ENCODE data around the gene GABBR2. TPM values are rescaled to one million over a fixed set of nuclear protein-coding genes. Genes with fewer than 3 reads are reported as not detected.

GABBR2 gene
- total RNA-seq, 1 experiment from 2014 or later: 0.76 TPM

DNA sequence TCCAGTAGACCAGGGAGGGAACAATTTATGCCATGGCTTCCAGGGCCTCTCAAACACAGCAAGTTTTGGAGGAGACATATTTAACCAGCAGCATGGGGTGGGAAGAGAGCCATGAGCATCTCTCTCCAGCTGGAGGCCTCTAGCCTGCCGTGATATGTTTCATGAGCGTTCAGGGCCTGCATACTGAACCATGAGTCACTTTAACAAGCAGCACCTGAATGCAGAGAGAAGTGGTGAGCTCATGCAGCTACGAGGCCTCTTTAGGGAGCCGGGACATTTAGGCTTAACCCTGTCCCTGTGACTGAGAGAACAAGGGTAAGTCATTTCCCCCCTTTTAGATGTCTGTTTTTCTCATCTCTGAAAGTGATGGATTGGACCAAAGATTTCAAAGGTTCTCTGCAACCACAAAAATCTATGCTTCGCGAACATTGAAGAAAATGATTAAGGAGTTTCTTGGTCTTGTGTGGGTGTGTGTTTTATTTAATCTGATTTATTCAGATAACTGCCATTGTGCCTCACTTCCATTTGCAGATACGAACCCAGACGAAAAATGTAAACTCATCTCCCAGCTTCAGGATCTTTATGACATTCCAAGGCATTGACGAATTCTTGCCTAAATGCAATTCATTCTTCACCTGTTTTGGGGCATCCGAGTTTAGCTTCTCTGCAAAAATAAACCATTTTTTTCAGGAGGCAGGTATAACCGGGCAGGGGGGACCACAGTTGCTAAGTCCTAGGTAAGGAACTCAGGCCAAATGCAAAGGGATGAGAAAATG is 157.0 kb downstream of the GABBR2 start:
- POLR2A ChIA-PET (ENCODE audit: unreplicated experiment): interaction anchor here (0.6 kb wide), 1 partner anchor 248 kb away, joined by 5 read pairs; no protein-coding TSS in a partner anchor
- TF ChIP-seq, protein P1, sequence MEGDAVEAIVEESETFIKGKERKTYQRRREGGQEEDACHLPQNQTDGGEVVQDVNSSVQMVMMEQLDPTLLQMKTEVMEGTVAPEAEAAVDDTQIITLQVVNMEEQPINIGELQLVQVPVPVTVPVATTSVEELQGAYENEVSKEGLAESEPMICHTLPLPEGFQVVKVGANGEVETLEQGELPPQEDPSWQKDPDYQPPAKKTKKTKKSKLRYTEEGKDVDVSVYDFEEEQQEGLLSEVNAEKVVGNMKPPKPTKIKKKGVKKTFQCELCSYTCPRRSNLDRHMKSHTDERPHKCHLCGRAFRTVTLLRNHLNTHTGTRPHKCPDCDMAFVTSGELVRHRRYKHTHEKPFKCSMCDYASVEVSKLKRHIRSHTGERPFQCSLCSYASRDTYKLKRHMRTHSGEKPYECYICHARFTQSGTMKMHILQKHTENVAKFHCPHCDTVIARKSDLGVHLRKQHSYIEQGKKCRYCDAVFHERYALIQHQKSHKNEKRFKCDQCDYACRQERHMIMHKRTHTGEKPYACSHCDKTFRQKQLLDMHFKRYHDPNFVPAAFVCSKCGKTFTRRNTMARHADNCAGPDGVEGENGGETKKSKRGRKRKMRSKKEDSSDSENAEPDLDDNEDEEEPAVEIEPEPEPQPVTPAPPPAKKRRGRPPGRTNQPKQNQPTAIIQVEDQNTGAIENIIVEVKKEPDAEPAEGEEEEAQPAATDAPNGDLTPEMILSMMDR (conservative IDR thresholded peaks at IDR 0.05): no peak
- no peak for TF ChIP-seq EZH2 (IDR thresholded peaks at IDR 0.05; ENCODE audit: low read depth)
- Histone ChIP-seq H2AFZ (peak overlapping the region; percentile 3), H3F3A (ENCODE audit: insufficient read depth, low read depth) (peaks cover 37% of the 10 kb centered on the region), H3K79me2 (ENCODE audit: low read depth) (no peaks in the 10 kb centered on the region), H3K4me2 (peak overlapping the region; percentile 73), H3K27me3 (ENCODE audit: insufficient read depth, low read depth) (no peaks in the 10 kb centered on the region), H3K4me1 (replicated peaks; ENCODE audit: insufficient read depth) (peaks cover 40% of the 10 kb centered on the region), H3K36me3 (ENCODE audit: low read depth) (no peaks in the 10 kb centered on the region), H3K27ac (peak overlapping the region; percentile 90), H4K20me1 (ENCODE audit: insufficient read depth) (no peaks in the 10 kb centered on the region), H3K4me3 (peak overlapping the region; percentile 9; the same call in 1 of the 2 replicates), H3K9me2 (ENCODE audit: insufficient read depth) (no peaks in the 10 kb centered on the region), H3K9me3 (ENCODE audit: insufficient read depth, low read depth) (no peaks in the 10 kb centered on the region)
- CTCF ChIA-PET: no interaction called here
- DNase-seq: peak; percentile 44 to 92
- BruUV-seq (replicated peaks): no TSS peak
- intact Hi-C loops (cut with micrococcal nuclease; ENCODE audit: unreplicated experiment): loop anchor here (5.0 kb wide), 1 partner anchor 136 kb away; no protein-coding TSS in a partner anchor

- no peak overlapping the region for H3K4me3 ChIP-seq
- H3K36me3 ChIP-seq (ENCODE audit: low read depth): no peaks in the 10 kb centered on the region
- H4K20me1 ChIP-seq (ENCODE audit: insufficient read depth): no peaks in the 10 kb centered on the region
- TF ChIP-seq, protein P1 (conservative IDR thresholded peaks at IDR 0.05): no peak
- TF ChIP-seq EZH2 (IDR thresholded peaks at IDR 0.05; ENCODE audit: low read depth): no peak
- no peaks in the 10 kb centered on the region for H3K27me3 ChIP-seq (ENCODE audit: insufficient read depth, low read depth)
- H3K79me2 ChIP-seq (ENCODE audit: low read depth): no peaks in the 10 kb centered on the region
- BruUV-seq (replicated peaks): no TSS peak
- H3F3A ChIP-seq (ENCODE audit: insufficient read depth, low read depth): peaks cover 37% of the 10 kb centered on the region
- ChIA-PET POLR2A (ENCODE audit: unreplicated experiment) (no interaction called here), CTCF (interaction anchor here (0.7 kb wide), 1 partner anchor 25 kb away, joined by 5 read pairs; no protein-coding TSS in a partner anchor)
- intact Hi-C loops (cut with micrococcal nuclease; ENCODE audit: unreplicated experiment): loop anchor here (5.0 kb wide), 1 partner anchor 137 kb away; no protein-coding TSS in a partner anchor
- peaks cover 40% of the 10 kb centered on the region for H3K4me1 ChIP-seq (replicated peaks; ENCODE audit: insufficient read depth)
- no peak for DNase-seq
- H2AFZ ChIP-seq: no peak overlapping the region
- H3K27ac ChIP-seq: peak overlapping the region; percentile 90
- H3K9me3 ChIP-seq (ENCODE audit: insufficient read depth, low read depth): 0 out of 2 replicates have a peak, but pooled peaks cover 4% of the 10 kb centered on the region
- 0 out of 2 replicates have a peak overlapping the region, but pooled peaks have one; percentile 73 for H3K4me2 ChIP-seq
- no peaks in the 10 kb centered on the region for H3K9me2 ChIP-seq (ENCODE audit: insufficient read depth)
Observed at GRCh38 chr9:98550206-98550820, 158.4 kb downstream of the GABBR2 start.

- Histone ChIP-seq H3K9me2 (ENCODE audit: insufficient read depth) (no peaks in the 10 kb centered on the region), H4K20me1 (ENCODE audit: insufficient read depth) (no peaks in the 10 kb centered on the region), H3K4me3 (no peak overlapping the region), H3K27ac (no peak overlapping the region), H3K4me1 (replicated peaks; ENCODE audit: insufficient read depth) (peaks cover 40% of the 10 kb centered on the region), H3K4me2 (no peak overlapping the region), H2AFZ (no peak overlapping the region), H3K27me3 (ENCODE audit: insufficient read depth, low read depth) (no peaks in the 10 kb centered on the region), H3K36me3 (ENCODE audit: low read depth) (no peaks in the 10 kb centered on the region), H3K9me3 (ENCODE audit: insufficient read depth, low read depth) (0 out of 2 replicates have a peak, but pooled peaks cover 4% of the 10 kb centered on the region), H3K79me2 (ENCODE audit: low read depth) (no peaks in the 10 kb centered on the region), H3F3A (ENCODE audit: insufficient read depth, low read depth) (peaks cover 37% of the 10 kb centered on the region)
- TF ChIP-seq, protein P1 (conservative IDR thresholded peaks at IDR 0.05): no peak
- TF ChIP-seq EZH2 (IDR thresholded peaks at IDR 0.05; ENCODE audit: low read depth): no peak
- intact Hi-C loops (cut with micrococcal nuclease; ENCODE audit: unreplicated experiment): no loop called here
- no TSS peak for BruUV-seq (replicated peaks)
- ChIA-PET CTCF (no interaction called here), POLR2A (ENCODE audit: unreplicated experiment) (no interaction called here)
- no peak for DNase-seq
Observed at GRCh38 chr9:98549401-98549800, 159.3 kb downstream of the GABBR2 start.
